GM12878 (cell line): ENCODE data around the gene COIL. TPM values are rescaled to one million over a fixed set of nuclear protein-coding genes. Genes with fewer than 3 reads are reported as not detected.

Experiments
- ATAC-seq: fragments of 200-7000 bp; cut with Tn5 transposase; 3 replicates; pipeline ENCODE4 v1.9.1; 2020; ENCODE audit warnings: mild to moderate bottlenecking, moderate library complexity
- BruUV-seq: library from RNA; stranded (reverse); fragments of 400-500 nt; replicated peaks from 2 replicates; lab custom pipeline; 2021; lab: Mats Ljungman, UMichigan
- CTCF ChIA-PET: fragments of 300-600 bp; sonication (Branson Sonifier 250); formaldehyde crosslinking; extraction: SDS; loops from one replicate; lab custom pipeline; 2021; ENCODE audit warnings: inconsistent platforms; lab: Yijun Ruan, JAX
- POLR2A ChIA-PET: fragments of 350-600 bp; formaldehyde crosslinking; extraction: SDS; loops from one replicate; lab custom pipeline; 2021; ENCODE audit warnings: inconsistent platforms; lab: Charles Lee
- RAD21 ChIA-PET: fragments of 300-600 bp; sonication (Branson Sonifier 250); formaldehyde crosslinking; loops from one replicate; lab custom pipeline; 2023; ENCODE audit warnings: antibody characterized with exemption; ENCODE audit not compliant: unreplicated experiment; lab: Charles Lee
- SMC1A ChIA-PET: fragments of 300-600 bp; sonication (Branson Sonifier 250); formaldehyde crosslinking; loops from one replicate; lab custom pipeline; 2023; ENCODE audit not compliant: unreplicated experiment, uncharacterized antibody; lab: Charles Lee
- DNase-seq: peaks from one replicate; pipeline ENCODE4 v3.0.0-alpha.2; 2011; ENCODE audit warnings: low read depth, low spot score
- FAIRE-seq: peaks from 3 replicates; lab custom pipeline; 2011; peaks lifted over from hg19 to GRCh38; lab: Jason Lieb, UNC
- H2AFZ ChIP-seq: 2 replicates; pipeline ENCODE4 v1.6.0; 2011; ENCODE audit warnings: low read depth, low read length, control low read depth; ENCODE audit not compliant: control insufficient read depth
- H3K27ac ChIP-seq: 2 replicates; pipeline ENCODE4 v1.5.1; 2011; ENCODE audit warnings: control low read depth; ENCODE audit not compliant: control insufficient read depth, insufficient read depth
- H3K27me3 ChIP-seq, 2 experiments: replicated peaks in 1 of 2; 2 replicates each; pipeline versions ENCODE4 v1.6.0 to v1.6.1; 2011; ENCODE audit warnings: low read length in 1 of 2; ENCODE audit not compliant: control insufficient read depth in 2 of 2, insufficient read depth in 2 of 2
- H3K36me3 ChIP-seq, 2 experiments: 2 replicates each; pipeline ENCODE4 v1.5.1; 2011; ENCODE audit warnings: low read length in 1 of 2; ENCODE audit not compliant: control insufficient read depth in 2 of 2, insufficient read depth in 2 of 2
- H3K4me1 ChIP-seq: 2 replicates; pipeline ENCODE4 v1.6.1; 2011; ENCODE audit warnings: mild to moderate bottlenecking, low read length, moderate library complexity, mixed read lengths; ENCODE audit not compliant: control insufficient read depth, insufficient read depth
- H3K4me2 ChIP-seq: 2 replicates; pipeline ENCODE4 v1.6.0; 2011; ENCODE audit warnings: control low read depth; ENCODE audit not compliant: control insufficient read depth, insufficient read depth
- H3K4me3 ChIP-seq: fragments of 200-600 bp; sonication (generic); 2 replicates; pipeline ENCODE4 v1.5.1; 2016
- H3K79me2 ChIP-seq: 2 replicates; pipeline ENCODE4 v1.6.0; 2011; ENCODE audit warnings: low read length; ENCODE audit not compliant: control insufficient read depth, insufficient read depth
- H3K9ac ChIP-seq: 2 replicates; pipeline ENCODE4 v1.8.0; 2011; ENCODE audit warnings: low read length, control low read depth, mixed read lengths; ENCODE audit not compliant: control insufficient read depth, insufficient read depth
- H3K9me3 ChIP-seq: replicated peaks from 3 replicates; pipeline ENCODE4 v1.5.1; 2011; ENCODE audit warnings: mild to moderate bottlenecking, low read length; ENCODE audit not compliant: control insufficient read depth, insufficient read depth
- H4K20me1 ChIP-seq: 2 replicates; pipeline ENCODE4 v1.6.0; 2011; ENCODE audit not compliant: control insufficient read depth, insufficient read depth
- ESRRA ChIP-seq: IDR thresholded peaks from 2 replicates; pipeline ENCODE4 v1.6.1; 2012; ENCODE audit warnings: mild to moderate bottlenecking, low read length, improper control_type of control experiment
- JUNB ChIP-seq: IDR thresholded peaks from 2 replicates; pipeline ENCODE4 v1.6.1; 2016; ENCODE audit warnings: antibody characterized with exemption, mild to moderate bottlenecking
- YY1 ChIP-seq: IDR thresholded peaks from 2 replicates; pipeline ENCODE4 v1.6.1; 2011; ENCODE audit warnings: low read depth, mild to moderate bottlenecking, low read length
- ZNF24 ChIP-seq: fragments of 450-650 bp; IDR thresholded peaks from 2 replicates; pipeline ENCODE4 v1.6.1; 2017; ENCODE audit warnings: antibody characterized with exemption, mild to moderate bottlenecking
- ZNF384 ChIP-seq: IDR thresholded peaks from 2 replicates; pipeline ENCODE4 v1.6.1; 2012; ENCODE audit warnings: low read depth, mild to moderate bottlenecking, low read length, improper control_type of control experiment, borderline replicate concordance
- ZSCAN29 ChIP-seq: fragments of 450-650 bp; IDR thresholded peaks from 2 replicates; pipeline ENCODE4 v1.6.1; 2017; ENCODE audit warnings: mild to moderate bottlenecking, moderate library complexity
- WGBS: methylation state at CpG from one replicate; pipeline ENCODE4 v1.1.6; 2016; ENCODE audit warnings: low lambda C conversion rate; ENCODE audit not compliant: insufficient replicate concordance, insufficient coverage; ENCODE audit errors: missing lambda C conversion rate; 5-methylcytosine and 5-hydroxymethylcytosine counted together
- in situ Hi-C: fragments of 300-500 bp; cut with MboI; formaldehyde crosslinking; loops from 9 replicates; pipeline ENCODE4 v1.14.3; 2018; ENCODE audit warnings: mixed read lengths
- intact Hi-C: fragments of 100-400 bp; cut with micrococcal nuclease; formaldehyde crosslinking; loops from one replicate; pipeline ENCODE4 v1.14.2; 2022; ENCODE audit not compliant: unreplicated experiment
- polyA plus RNA-seq, 11 experiments: library from polyadenylated mRNA; depleted of rRNA in 4 of 11; unstranded in 6 of 11; stranded (reverse) in 5 of 11; fragments of >200 nt; fragmentation: Nextera tagmentation in 4 of 11; fragmentation: Illumina TruSeq in 1 of 11; extraction: Ambion mirVana in 4 of 11; extraction: Trizol in 1 of 11; gene quantifications; 1 replicate in 1 of 11; 2 replicates in 10 of 11; pipeline versions ENCODE4 v1.2.1 to v1.2.3, GENCODE V29; 2011 to 2016; ENCODE audit warnings: inconsistent platforms in 2 of 11, missing spikeins in 2 of 11, low read depth in 1 of 11
- total RNA-seq, 4 experiments: library from RNA; depleted of rRNA in 3 of 4; stranded (reverse); fragments of >200 nt in 3 of 4; fragmentation: Illumina TruSeq in 1 of 4; extraction: Trizol in 1 of 4; gene quantifications; 2 replicates each; pipeline versions ENCODE4 v1.2.1 to v1.2.3, GENCODE V29; 2013 to 2021
- TF ChIP-seq, protein P1 (sequence below): fragments of 450-650 bp; IDR thresholded peaks from 2 replicates; pipeline ENCODE4 v1.6.1; 2016; ENCODE audit warnings: mild to moderate bottlenecking

Gene COIL
- total and polyA plus RNA-seq, 10 of the 15 experiments (the other 5 are each of a cell fraction or from before 2014, with no cell fraction given) = 13.7 to 24.3 (median 17.4) TPM

DNA sequence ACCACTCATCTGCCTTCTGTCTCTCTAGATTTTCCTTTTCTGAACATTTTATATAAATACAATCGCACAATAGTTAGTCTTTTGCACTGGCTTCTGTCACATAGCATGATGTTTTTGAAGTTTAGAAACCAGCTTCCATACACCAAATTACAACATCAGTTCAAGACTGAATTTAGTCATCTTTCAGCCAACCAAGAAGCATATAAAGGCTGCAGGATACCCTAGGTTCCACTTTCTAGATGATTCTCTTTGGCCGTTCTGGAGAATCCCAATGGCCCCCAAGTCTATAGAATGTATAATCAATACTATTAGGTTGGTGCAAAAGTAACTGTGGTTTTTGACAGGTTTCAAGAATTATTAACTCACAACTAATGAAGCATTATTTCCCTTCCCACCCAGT is 36.5 kb upstream of the COIL start:
- Histone ChIP-seq H3K4me1 (peaks cover 1% of the 10 kb centered on the region; the same call in 1 of the 2 replicates), H3K4me3 (no peak overlapping the region), H3K4me2 (no peak overlapping the region), H3K27me3 (no peaks in the 10 kb centered on the region), H3K27ac (no peak overlapping the region), H3K9me3 (no peaks in the 10 kb centered on the region), H4K20me1 (no peaks in the 10 kb centered on the region)
- in situ Hi-C loops (no loop called here), intact Hi-C loops (no loop called here)
- ChIA-PET POLR2A (interaction anchor here (3.5 kb wide), 1 partner anchor 19 kb away, joined by 9 read pairs; the partner anchor contains the start of gene SCPEP1), RAD21 (no interaction called here)
- BruUV-seq = no TSS peak
- WGBS = 68% methylated on average over 2 of the region's 2 CpGs
- TF ChIP-seq ZNF24 = no peak
- TF ChIP-seq JUNB = peak; percentile 57; the same call in 1 of the 2 replicates
- TF ChIP-seq, all 136 proteins: peak for 1
- H3K9ac ChIP-seq = no peak overlapping the region
- no peaks in the 10 kb centered on the region for H3K79me2 ChIP-seq
- ChIA-PET CTCF (interaction anchor here (1.1 kb wide), 1 partner anchor 10 kb away, joined by 4 read pairs; no protein-coding TSS in a partner anchor), SMC1A (interaction anchor here (1.6 kb wide), 1 partner anchor 10 kb away, joined by 6 read pairs; no protein-coding TSS in a partner anchor)
- no peak for DNase-seq
- FAIRE-seq = no peak
- H2AFZ ChIP-seq = no peak overlapping the region
- ATAC-seq = peak; percentile 57
- peaks cover 4 to 35% of the 10 kb centered on the region in 2 experiments for H3K36me3 ChIP-seq

GRCh38 chr17:56995766-56996165 is 34.9 kb upstream of the COIL start:
- Histone ChIP-seq H3K27me3 (no peaks in the 10 kb centered on the region), H3K4me2 (no peak overlapping the region), H3K36me3 (peaks cover 2 to 30% of the 10 kb centered on the region in 2 experiments; a peak in 3 of 4 replicates), H3K27ac (no peak overlapping the region), H2AFZ (no peak overlapping the region), H4K20me1 (no peaks in the 10 kb centered on the region), H3K9me3 (no peaks in the 10 kb centered on the region), H3K79me2 (no peaks in the 10 kb centered on the region), H3K9ac (no peak overlapping the region), H3K4me3 (no peak overlapping the region), H3K4me1 (peaks cover 3% of the 10 kb centered on the region; the same call in 1 of the 2 replicates)
- no TSS peak for BruUV-seq
- in situ Hi-C loops (no loop called here), intact Hi-C loops (no loop called here)
- POLR2A ChIA-PET = interaction anchor here (0.9 to 3.5 kb wide), 2 partner anchors 17 to 85 kb away, joined by 3 to 9 read pairs; partner anchors contain the start of gene SCPEP1
- RAD21 ChIA-PET = interaction anchor here (0.8 kb wide), 1 partner anchor 17 kb away, joined by 3 read pairs; no protein-coding TSS in a partner anchor
- TF ChIP-seq ZNF384 = no peak
- TF ChIP-seq, protein P1, sequence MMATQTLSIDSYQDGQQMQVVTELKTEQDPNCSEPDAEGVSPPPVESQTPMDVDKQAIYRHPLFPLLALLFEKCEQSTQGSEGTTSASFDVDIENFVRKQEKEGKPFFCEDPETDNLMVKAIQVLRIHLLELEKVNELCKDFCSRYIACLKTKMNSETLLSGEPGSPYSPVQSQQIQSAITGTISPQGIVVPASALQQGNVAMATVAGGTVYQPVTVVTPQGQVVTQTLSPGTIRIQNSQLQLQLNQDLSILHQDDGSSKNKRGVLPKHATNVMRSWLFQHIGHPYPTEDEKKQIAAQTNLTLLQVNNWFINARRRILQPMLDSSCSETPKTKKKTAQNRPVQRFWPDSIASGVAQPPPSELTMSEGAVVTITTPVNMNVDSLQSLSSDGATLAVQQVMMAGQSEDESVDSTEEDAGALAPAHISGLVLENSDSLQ = no peak
- TF ChIP-seq ZSCAN29 = no peak
- no peak for TF ChIP-seq YY1
- TF ChIP-seq ESRRA = no peak
- ATAC-seq = no peak
- WGBS = 100% methylated on average over 1 of the region's 1 CpG
- CTCF ChIA-PET = interaction anchor here (1.0 to 1.2 kb wide), 2 partner anchors 12 to 15 kb away, joined by 4 read pairs; no protein-coding TSS in a partner anchor
- SMC1A ChIA-PET = interaction anchor here (1.1 to 1.8 kb wide), 6 partner anchors 11 to 84 kb away, joined by 3 to 6 read pairs (median 4); partner anchors contain the start of gene SCPEP1
- DNase-seq = no peak
- FAIRE-seq = no peak
